ENCODE data around the gene ADARB2.
"Not testable (repeated sequence)": the region's sequence is repeated elsewhere in the genome, so short reads cannot be mapped to it uniquely, and the experiment has no call there.

ADARB2 gene

DNA sequence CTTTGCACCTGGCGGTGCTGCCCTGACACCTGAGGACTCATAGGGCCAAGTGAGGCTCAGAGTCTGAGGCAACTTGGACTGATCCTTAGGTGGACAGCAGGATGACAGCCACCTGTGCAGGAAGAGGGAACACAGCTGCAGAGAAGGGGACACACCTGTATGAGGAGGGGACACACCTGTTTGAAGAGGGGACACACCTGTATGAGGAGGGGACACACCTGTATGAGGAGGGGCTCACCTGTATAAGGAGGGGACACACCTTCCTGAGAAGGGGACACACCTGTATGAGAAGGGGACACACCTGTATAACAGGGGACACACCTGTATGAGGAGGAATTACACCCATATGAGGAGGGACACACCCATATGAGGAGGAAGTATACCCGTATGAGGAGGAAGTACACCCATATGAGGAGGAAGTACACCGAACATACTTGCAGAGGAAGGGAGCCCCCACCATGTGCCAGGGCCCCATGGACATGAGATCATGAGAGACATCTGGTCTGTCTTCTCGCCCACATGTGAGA, 285.9 kb downstream of the ADARB2 start:
- DNase-seq = no peak

DNA sequence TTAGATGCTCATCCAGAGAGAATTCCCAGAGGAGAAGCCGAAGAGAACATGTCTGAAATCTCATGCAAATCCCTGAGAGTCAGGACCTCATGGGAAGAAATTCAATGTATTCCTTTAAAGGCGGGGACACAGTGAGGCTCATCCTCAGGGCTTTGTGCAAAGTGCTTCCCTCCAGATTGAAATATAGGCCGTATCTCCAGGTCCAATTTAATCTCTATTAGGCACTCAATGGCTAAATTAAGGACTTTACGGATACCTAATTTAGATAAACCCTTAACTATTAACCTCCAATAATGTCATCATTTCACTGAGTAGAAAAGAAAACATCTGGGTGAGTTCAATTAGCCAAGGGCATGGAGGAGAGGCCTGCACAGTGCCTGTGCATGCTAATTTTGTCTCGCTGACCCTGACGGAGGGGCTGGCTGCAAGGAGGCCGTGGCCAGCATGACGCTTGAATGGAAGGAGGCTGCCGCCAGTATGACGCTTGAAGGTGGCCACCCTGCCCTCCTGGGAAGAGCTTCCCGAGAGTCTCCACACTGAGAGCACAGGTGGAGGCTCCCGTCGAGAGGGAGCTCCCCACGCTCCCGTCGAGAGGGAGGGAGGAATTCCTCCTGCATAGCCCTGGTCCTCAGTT, 287.6 kb downstream of the ADARB2 start:
- no peak for DNase-seq

DNA sequence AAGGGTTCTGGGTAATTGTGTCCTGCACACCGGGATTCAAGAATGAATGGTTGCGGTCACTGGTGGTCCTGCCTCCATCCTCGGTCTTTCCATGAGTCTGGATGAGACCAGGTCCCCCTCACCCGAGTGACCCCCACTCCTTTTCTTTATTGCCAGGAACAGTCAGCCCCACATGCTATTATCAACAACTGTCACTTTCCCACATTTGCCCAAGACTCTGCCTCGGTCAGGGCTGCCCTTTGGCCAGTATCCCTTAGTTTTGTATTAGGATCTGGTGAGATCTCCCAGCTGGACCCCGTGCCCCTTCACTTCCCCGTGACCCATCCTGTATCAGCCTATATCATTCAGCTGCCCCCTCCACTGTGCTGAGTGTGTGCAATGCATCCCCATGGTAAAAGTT, 288.3 kb downstream of the ADARB2 start:
- DNase-seq = no peak

DNA sequence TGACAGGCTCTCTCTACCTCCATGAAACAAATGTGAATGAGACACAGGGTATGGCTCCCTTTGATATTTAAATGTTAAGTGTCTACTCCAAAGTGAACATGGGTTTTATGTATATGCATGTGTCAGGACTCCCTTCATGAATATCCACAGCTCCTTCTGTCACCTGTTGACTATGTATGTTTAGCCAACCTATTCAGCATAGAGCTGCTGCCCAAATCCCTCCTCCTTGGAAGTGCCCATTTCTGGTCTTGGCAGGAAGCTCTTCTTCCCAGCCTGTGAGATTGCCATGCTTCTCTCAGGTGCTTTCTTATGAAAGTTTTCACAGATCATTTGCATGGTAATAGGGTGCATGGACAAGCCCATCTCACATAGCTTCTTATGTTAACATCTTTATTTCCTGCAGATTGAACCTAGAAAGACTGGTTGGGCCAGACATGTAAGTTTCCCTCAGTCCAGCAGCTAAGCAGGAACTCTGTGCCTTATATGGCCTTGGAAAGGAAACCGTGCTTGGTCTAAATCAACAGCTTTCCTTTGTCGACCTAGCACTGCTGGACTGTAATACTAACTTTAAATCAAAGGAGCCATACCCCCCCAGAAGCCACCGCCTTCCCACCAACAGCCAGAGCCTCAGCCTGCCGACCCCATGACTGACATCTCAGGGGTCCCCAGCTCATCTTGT, 288.9 kb downstream of the ADARB2 start:
- no peak for DNase-seq

DNA sequence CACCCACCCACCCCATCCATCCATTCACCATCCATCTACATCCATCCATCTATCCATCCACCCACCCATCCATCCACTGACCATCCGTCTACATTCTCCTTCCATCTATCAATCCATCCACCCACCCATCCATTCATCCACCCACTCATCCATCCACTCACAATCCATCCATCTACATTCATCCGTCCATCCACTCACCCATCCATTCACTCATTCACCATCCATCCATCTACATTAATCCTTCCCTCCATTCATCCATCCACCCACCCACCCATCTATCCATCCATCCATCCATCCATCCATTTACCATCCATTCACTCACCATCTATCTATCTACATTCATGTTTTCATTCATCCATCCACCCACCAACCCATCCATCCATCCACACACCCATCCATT, 292.5 kb downstream of the ADARB2 start:
- DNase-seq = no peak

DNA sequence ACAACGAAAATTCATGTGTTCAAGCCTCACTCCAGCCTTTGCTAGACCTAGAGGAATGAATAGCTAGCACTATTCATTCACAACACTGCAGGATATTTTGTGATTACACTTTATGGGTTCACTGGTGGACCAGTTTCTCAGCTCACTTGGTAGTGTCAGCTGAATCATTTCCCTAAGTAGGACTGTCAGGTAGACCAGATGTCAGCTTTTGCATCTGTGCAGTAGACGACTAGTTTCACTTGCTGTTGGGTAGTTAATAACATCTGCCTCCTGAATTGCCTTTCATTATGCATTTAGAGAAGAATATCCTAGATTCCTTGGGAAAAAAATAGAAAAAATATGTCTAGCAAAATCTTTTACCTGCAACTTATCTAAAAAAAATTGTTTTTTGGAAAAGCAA, 296.4 kb downstream of the ADARB2 start:
- no peak for DNase-seq

DNA sequence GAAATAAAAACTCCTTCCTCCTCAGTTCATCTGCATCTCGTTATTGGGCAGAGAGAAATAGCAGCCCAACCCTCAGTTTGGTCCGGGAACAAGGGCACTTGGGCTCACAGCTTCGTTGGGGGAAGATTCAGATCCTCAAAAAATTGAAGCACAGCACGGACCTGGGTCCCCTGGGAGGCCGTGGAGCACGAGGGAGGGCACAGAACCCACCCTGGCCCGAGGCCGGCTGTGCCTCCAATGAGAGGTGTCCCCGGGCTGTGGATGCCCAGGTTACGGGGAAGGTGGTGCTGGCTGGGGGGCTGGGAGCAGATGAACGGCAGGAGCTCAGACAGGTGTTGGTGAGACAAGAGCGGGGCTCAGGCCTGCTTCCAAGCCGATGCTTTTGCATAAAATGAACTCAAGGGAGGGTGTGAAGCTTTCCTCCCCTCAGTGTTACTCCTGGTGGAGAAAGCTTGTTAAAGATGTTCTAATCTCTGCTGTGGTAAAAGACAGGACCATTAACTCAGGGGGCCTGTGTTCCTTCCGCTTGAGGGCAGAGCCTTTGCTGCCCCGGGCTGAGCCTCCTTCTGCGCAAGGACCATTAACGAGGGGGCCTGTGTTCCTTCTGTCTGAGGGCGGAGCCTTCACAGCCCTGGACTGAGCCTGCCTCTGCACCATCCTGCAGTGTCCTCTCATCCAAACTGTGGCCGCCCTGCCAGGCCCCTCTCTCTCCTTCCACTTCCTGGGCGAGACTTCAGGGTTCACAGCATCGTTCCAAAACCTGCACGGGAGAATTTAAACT, 302.2 kb downstream of the ADARB2 start:
- DNase-seq = no peak

DNA sequence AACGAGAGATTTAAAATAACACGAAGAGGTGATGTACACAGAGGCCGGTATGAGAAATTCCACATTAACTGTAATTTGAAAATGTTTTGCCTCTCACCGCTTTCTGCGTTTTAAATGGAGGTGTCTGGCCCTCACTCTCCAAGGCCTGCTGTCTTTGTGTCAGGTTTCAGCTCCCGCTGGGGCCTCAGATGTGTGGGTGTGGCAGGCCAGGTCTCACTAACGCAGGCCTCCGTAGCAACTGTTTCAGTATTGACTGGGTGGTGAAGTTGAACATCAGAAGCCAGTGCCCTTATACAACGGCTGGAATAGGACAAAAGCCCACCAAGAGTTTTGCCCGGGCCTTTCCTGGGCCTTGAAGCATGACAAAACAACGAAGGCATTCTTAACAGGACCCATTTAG, 303.1 kb downstream of the ADARB2 start:
- DNase-seq = no peak

DNA sequence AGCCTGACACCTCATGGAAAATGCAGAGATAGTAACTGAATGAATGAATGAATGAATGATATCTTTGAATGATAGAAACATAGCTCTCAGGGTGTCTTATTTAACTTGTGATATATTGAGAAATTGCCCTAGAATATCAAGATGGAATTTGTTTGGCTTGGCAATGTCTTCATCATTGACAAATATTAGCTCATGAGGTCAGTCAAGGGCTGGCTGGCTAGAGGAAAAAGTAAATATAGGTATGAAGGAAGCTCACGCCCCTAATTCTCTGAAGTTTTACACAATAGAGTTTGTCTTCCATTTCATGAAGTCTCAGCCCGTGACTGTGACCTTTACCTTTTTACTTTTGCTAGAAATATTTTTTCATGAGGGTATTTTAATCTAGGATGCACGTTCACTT, 305.2 kb downstream of the ADARB2 start:
- DNase-seq = no peak

DNA sequence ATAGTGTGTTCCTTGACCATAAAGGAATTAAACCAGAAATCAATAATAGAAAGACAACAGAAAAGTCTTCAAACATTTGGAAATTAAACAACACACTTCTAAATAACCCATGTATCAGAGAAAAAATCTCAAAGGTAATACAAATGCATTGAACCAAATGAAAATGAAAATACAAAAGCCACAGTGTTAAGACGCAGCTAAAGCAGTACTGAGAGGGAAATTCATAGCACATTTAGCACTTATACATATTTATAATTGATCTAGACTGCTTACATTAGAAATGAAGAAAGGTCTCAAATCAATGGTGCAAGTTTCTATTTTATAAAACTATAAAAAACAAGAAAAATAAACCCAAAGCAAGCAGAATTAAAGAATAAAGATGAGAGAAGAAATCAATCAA, 306.1 kb downstream of the ADARB2 start:
- no peak for DNase-seq

DNA sequence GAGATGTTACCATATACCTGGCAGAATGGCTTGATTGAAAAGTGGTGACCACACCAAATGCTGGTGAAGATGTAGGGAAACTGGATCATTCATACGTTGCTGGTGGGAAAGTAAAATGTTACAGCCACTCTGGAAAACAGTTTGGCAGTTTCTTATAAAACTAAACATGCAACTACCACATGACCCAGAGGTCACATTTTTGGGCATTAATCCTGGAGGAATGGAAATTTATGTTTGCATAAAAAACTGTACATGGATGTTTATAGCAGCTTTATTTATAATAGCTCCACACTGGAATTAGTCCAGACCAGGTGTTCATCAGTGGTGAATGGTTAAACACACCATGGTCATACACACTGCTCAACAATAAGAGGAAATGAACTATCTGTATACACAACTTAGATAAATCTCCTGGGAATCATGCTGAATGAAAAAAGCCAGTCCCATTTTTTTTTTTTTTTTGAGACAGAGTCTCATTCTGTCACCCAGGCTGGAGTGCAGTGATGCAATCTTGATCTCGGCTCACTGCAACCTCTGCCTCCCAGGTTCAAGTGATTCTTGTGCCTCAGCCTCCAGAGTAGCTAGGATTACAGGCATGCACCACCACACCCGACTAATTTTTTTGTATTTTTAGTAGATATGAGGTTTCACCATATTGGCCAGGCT, 309.7 kb downstream of the ADARB2 start:
- DNase-seq = not testable (repeated sequence)

DNA sequence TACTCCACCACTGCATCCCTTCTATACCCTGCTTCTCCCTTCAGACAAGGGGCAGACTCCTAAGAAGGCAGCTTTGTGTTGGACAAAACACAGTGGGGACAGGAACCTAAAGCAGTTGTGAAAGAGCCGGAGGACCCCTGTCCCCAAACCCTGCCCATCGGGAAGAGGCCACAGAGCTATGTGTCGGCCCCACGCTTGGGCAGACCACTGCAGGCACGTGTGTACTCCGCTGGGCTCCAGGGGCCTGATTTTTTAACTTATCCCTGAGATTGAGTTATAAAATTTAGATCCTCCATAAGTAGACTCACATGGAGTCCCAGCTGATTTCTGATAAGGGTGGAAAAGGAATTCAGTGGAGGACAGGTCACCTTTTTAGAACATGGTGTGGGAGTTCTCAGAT, 310.5 kb downstream of the ADARB2 start:
- no peak for DNase-seq

DNA sequence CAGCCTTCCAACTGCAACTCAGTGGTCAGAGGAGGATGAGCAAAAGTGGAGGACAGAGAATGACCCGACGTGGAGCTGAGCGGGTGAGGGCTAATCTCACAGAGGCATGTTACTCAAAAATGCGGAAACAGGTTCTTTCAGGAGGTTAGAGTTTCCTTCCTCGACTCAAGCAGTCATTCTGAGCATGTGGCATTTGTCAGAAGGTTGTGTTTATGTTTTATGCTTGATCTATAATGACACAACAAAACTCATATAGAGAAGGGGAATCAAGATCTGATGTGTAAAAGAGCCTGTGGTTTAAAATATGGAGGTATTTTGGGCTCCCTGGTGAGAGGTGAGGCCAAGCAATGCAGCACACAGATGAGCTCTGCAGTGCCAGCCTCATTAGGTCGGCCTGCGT, 311.4 kb downstream of the ADARB2 start:
- DNase-seq = no peak

DNA sequence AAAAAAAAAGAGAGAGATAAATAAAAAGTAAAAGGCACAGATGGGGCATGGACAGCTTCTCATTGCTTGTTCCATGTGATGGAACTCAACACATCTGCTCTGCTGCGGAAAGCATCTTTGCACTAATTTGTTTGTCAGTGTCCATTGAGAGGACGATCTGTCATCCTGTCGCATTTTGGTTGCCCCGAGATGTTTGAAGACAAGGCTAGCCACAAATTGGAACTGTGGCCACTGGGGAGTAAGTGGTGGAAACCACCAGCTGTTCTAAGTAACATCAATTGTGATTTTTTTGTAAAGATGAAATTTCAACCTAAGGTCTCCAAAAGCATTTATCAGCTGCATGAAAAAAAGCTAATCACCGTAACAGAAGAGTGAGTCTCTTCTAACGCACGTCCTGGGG, 312.7 kb downstream of the ADARB2 start:
- no peak for DNase-seq

DNA sequence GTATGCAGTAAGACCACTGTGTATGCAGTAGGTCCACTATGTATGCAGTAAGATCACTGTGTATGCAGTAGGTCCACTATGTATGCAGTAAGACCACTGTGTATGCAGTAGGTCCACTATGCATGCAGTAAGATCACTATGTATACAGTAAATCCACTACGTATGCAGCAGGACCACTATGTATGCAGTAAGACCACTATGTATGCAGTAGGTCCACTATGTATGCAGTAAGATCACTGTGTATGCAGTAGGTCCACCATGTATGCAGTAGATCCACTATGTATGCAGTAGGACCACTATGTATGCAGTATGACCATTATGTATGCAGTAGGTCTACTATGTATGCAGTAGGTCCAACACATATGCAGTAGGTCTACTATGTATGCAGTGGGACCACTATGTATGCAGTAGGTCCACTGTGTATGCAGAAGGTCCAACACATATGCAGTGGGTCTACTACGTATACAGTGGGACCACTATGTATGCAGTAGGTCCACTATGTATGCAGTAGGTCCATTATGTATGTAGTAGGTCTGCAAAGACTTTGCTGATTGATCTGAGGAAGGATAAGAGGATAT, 313.6 kb downstream of the ADARB2 start:
- no peak for DNase-seq

DNA sequence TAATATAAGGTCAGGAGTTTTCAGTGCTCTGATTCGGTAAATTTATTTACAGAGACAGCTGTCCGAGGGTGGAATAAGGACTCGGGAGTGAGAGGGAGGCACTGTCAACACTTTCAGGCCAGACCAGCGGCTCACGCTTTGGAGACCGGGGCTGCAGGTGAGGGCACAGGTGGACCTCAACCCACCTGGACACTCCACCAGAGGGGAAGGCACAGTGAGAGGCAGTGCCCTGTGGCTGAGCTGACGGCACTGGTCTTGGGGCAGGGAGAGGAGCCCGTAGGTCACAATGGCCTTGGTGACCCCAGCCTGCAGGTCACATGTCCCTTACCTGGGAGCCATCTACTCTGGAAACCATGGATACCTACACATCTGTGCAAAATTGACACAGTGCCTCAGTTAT, 315.1 kb downstream of the ADARB2 start:
- DNase-seq = no peak

DNA sequence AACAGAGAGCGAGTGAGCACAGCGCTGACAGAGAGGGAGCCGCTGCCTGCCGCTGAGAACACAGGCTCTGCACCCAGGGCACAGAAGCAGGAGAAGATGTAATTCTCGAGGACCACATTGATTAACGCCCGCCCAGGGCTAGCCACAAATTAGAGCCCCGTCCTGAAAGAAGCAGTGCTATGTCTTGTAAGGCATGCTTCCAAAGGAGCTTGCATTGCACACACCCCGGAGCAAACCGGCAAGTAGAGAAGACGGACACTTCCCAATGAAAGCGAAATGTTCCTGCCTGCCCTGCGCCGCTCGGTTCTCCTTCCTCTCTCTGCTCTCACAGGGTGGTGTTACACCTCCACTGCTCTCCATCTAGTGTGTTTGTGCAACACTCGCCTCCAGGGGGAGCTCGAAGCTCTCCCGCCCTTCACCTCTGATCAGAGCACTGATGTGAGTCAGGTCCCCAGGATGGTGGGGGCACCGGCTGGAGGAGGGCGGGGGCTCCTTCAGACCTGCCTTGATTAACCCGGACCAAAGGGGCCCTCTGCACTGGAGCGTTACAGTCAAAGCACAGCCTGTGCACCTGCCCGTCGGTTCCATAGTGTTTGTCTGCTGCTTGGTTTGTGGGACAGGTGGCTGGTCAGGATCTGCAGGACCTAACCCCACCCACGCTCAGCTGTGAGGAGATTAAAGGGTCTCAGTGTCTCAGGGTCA, 316.5 kb downstream of the ADARB2 start:
- DNase-seq = peak; percentile 22

DNA sequence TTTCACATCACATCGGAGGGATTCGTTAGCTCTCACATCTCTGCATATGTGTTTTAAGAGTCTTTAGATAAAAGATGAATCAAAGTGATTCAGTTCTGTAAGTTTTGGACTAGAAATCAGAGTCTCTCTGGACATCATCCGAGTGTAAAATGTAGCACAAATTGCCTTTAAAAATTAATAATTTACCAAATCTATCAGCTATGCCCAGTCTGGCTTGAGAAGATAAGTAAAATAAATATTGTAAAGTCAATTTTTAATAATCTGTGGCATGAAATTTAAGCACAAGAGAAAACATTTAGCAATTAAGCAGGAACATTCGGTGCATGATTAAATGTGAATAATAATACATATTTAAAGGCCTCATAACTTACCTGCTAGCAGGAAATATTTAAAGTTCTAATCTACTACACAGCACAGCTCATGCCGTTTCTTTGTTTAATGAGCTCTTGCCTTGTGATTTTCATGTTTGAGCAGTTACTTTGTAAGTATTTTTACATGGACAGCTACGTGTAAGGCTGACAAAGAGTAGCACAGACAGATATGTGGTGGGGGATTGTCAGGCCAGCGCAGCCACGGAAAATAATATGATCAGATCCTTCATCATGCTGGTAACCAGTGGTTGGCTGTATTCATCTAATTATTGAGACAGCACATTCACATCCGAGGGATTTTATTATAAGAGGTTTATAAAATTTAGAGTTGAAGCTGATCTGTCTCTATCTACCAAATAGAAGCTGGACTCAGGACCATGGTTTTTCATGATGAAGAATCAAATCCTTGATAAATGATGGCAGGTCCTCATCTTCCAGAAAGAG, 317.3 kb downstream of the ADARB2 start:
- no peak for DNase-seq

DNA sequence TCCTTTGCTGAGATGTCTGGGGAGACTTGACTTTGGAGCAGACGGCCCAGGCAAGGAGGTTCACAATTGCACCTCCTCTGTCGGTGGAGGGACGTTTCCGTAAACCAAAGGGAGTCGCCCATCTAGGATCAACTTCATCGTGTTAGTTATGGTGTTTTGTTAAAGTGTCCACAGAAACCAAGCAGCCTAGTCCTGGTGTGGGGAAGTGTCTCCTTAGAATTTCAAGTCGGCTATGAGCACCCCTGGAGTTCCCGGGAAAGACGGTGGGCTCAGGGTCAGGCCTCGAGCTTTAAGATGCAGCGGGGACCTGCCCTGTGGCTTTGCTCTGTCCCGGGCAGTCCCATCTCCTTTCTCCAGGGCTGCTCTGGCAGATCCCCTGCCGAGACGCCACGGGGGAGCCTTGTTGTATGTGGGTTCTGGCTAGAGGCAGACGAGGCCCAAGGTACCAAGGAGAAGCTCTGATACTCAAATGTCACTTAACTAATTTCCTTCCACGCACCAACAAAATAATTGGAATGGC, 319.2 kb downstream of the ADARB2 start:
- no peak for DNase-seq

DNA sequence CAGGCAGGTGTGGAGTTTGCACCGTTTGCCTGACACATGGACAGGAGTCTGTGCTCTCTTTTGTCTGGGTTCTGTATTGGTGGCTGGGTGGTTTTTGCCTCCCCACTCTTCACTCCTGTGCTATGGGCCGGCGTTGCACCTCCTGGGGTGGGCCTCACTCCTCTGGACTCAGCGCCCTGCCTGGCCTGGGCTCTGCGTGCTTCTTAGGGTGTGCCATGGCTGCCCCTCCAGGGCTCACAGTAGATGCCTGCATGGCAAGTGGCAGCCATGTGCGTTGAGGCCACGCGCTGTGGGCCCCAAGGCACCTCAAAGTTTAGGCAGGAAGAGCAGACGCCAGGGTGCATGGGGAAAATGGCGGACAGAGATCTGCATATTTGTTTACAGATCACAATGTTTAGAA, 319.8 kb downstream of the ADARB2 start:
- DNase-seq = no peak

DNA sequence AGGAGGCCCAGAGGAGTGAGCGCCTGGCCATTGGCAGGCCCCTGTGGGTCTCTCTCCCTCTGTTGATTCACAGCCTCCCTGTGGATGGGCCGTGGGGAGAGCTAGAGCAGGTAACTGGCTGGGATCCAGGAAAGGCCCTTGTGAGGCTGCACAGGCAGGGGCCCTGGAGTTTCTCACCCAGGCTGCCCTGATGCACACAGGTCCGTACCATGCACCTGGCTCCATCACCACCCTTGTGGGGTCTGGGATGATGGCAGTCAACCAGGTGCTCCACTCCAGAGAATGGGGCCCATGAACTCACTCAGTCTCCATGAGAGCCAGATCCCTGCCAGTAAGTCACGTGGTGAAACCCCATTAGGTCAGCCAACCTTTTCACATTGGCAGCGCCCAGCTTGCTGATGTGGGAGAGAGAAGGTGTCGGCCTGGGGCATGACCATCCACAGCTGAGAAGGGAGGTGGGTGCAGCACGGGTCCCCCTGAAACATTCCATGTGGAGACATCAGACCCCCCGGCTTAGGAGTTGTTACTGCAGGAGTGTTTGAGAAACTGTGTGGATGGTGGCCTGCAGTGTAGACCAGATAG, 320.8 kb downstream of the ADARB2 start:
- no peak for DNase-seq
